ENCODE measurements around the gene TTLL1.
A peak's percentile ranks its signal among the peaks of the same experiment; 100 is the strongest.
"Not testable (repeated sequence)": the region's sequence is repeated elsewhere in the genome, so short reads cannot be mapped to it uniquely, and the experiment has no call there.

The TTLL1 gene

GRCh38 chr22:42997582-42998090 lies 91.6 kb downstream of the TTLL1 start:
- no peaks in the 10 kb centered on the region for H3K27me3 ChIP-seq
- peaks cover 100% of the 10 kb centered on the region for H4K20me1 ChIP-seq
- H3K4me2 ChIP-seq = 0 out of 2 replicates have a peak overlapping the region, but pooled peaks have one; percentile 10
- H3K36me3 ChIP-seq = peaks cover 49% of the 10 kb centered on the region
- no peak overlapping the region for H3K27ac ChIP-seq
- no peak overlapping the region; the same call in 1 of the 2 replicates for H3K9ac ChIP-seq
- no peak overlapping the region for H3K4me3 ChIP-seq
- H3K9me3 ChIP-seq = peaks cover 38% of the 10 kb centered on the region
- H3K4me1 ChIP-seq = peaks cover 63% of the 10 kb centered on the region
- no peak for TF ChIP-seq Cebpa-rat (IDR thresholded peaks at IDR 0.05)

GRCh38 chr22:42996646-42997365 lies 92.4 kb downstream of the TTLL1 start:
- H3K9me3 ChIP-seq = peaks cover 45% of the 10 kb centered on the region
- H3K27me3 ChIP-seq = no peaks in the 10 kb centered on the region
- H3K4me2 ChIP-seq = no peak overlapping the region
- peaks cover 54% of the 10 kb centered on the region for H3K4me1 ChIP-seq
- peaks cover 100% of the 10 kb centered on the region for H4K20me1 ChIP-seq
- peaks cover 56% of the 10 kb centered on the region for H3K36me3 ChIP-seq
- no peak for TF ChIP-seq Cebpa-rat (IDR thresholded peaks at IDR 0.05)
- no peak overlapping the region for H3K4me3 ChIP-seq
- no peak overlapping the region for H3K27ac ChIP-seq
- no peak overlapping the region for H3K9ac ChIP-seq

- not testable (repeated sequence) for H3K9ac ChIP-seq, H3K27ac ChIP-seq, H3K4me2 ChIP-seq, H3K27me3 ChIP-seq, H3K4me3 ChIP-seq
- Histone ChIP-seq H3K36me3 (peaks cover 56% of the 10 kb centered on the region), H3K9me3 (peaks cover 45% of the 10 kb centered on the region), H3K4me1 (peaks cover 43% of the 10 kb centered on the region), H4K20me1 (peaks cover 100% of the 10 kb centered on the region)
Observed at GRCh38 chr22:42995654-42996053, 93.5 kb downstream of the TTLL1 start.

- no peak overlapping the region for H3K4me3 ChIP-seq
- H3K36me3 ChIP-seq = peaks cover 53% of the 10 kb centered on the region
- H3K27ac ChIP-seq = no peak overlapping the region
- no peaks in the 10 kb centered on the region for H3K27me3 ChIP-seq
- peaks cover 45% of the 10 kb centered on the region for H3K9me3 ChIP-seq
- no peak overlapping the region for H3K9ac ChIP-seq
- peaks cover 37% of the 10 kb centered on the region for H3K4me1 ChIP-seq
- TF ChIP-seq Cebpa-rat (IDR thresholded peaks at IDR 0.05) = no peak
- peaks cover 100% of the 10 kb centered on the region for H4K20me1 ChIP-seq
- no peak overlapping the region for H3K4me2 ChIP-seq
Observed at GRCh38 chr22:42994917-42995562, 94.2 kb downstream of the TTLL1 start.

GRCh38 chr22:42994276-42994916 lies 94.8 kb downstream of the TTLL1 start:
- H3K4me3 ChIP-seq = no peak overlapping the region
- no peak overlapping the region for H3K9ac ChIP-seq
- peaks cover 47% of the 10 kb centered on the region for H3K36me3 ChIP-seq
- H3K9me3 ChIP-seq = peaks cover 40% of the 10 kb centered on the region
- H3K4me2 ChIP-seq = no peak overlapping the region
- no peaks in the 10 kb centered on the region for H3K27me3 ChIP-seq
- H3K4me1 ChIP-seq = peaks cover 35% of the 10 kb centered on the region
- H4K20me1 ChIP-seq = peaks cover 98% of the 10 kb centered on the region
- H3K27ac ChIP-seq = no peak overlapping the region
- TF ChIP-seq Cebpa-rat (IDR thresholded peaks at IDR 0.05) = no peak

GRCh38 chr22:42993651-42994275 lies 95.4 kb downstream of the TTLL1 start:
- Histone ChIP-seq H3K4me2 (no peak overlapping the region), H3K4me1 (peaks cover 34% of the 10 kb centered on the region), H3K9me3 (peaks cover 33% of the 10 kb centered on the region), H4K20me1 (peaks cover 98% of the 10 kb centered on the region), H3K27ac (no peak overlapping the region), H3K4me3 (no peak overlapping the region), H3K9ac (no peak overlapping the region), H3K36me3 (peaks cover 40% of the 10 kb centered on the region), H3K27me3 (no peaks in the 10 kb centered on the region)
- no peak for TF ChIP-seq Cebpa-rat (IDR thresholded peaks at IDR 0.05)

- no peak overlapping the region for H3K4me2 ChIP-seq
- H3K27me3 ChIP-seq = no peaks in the 10 kb centered on the region
- H3K4me3 ChIP-seq = no peak overlapping the region
- no peak for TF ChIP-seq Cebpa-rat (IDR thresholded peaks at IDR 0.05)
- peaks cover 98% of the 10 kb centered on the region for H4K20me1 ChIP-seq
- no peak overlapping the region for H3K27ac ChIP-seq
- peaks cover 40% of the 10 kb centered on the region for H3K36me3 ChIP-seq
- H3K9ac ChIP-seq = no peak overlapping the region
- H3K4me1 ChIP-seq = peaks cover 26% of the 10 kb centered on the region
- H3K9me3 ChIP-seq = peaks cover 30% of the 10 kb centered on the region
Observed at GRCh38 chr22:42992886-42993479, 96.2 kb downstream of the TTLL1 start.

- H3K4me2 ChIP-seq = no peak overlapping the region
- no peak overlapping the region for H3K9ac ChIP-seq
- TF ChIP-seq Cebpa-rat (IDR thresholded peaks at IDR 0.05) = no peak
- H3K27me3 ChIP-seq = no peaks in the 10 kb centered on the region
- H3K27ac ChIP-seq = no peak overlapping the region
- H3K9me3 ChIP-seq = peaks cover 30% of the 10 kb centered on the region
- no peak overlapping the region for H3K4me3 ChIP-seq
- peaks cover 98% of the 10 kb centered on the region for H4K20me1 ChIP-seq
- peaks cover 42% of the 10 kb centered on the region for H3K36me3 ChIP-seq
- peaks cover 20% of the 10 kb centered on the region for H3K4me1 ChIP-seq
Observed at GRCh38 chr22:42992092-42992491, 97.1 kb downstream of the TTLL1 start.

GRCh38 chr22:42991010-42991651 lies 98.1 kb downstream of the TTLL1 start:
- no peak overlapping the region for H3K4me3 ChIP-seq
- peaks cover 30% of the 10 kb centered on the region for H3K9me3 ChIP-seq
- H3K36me3 ChIP-seq = peaks cover 42% of the 10 kb centered on the region
- no peaks in the 10 kb centered on the region for H3K27me3 ChIP-seq
- peaks cover 98% of the 10 kb centered on the region for H4K20me1 ChIP-seq
- peaks cover 24% of the 10 kb centered on the region for H3K4me1 ChIP-seq
- no peak overlapping the region for H3K4me2 ChIP-seq
- no peak overlapping the region for H3K27ac ChIP-seq
- no peak for TF ChIP-seq Cebpa-rat (IDR thresholded peaks at IDR 0.05)
- H3K9ac ChIP-seq = 0 out of 2 replicates have a peak overlapping the region, but pooled peaks have one; percentile 19
